GM10266 (cell line): ENCODE measurements around the gene DNAH5.

Source experiments
- DNase-seq: peaks from one replicate; pipeline ENCODE4 v3.0.0; 2012; ENCODE audit errors: extremely low spot score
- CTCF ChIP-seq: IDR thresholded peaks from 2 replicates; pipeline ENCODE4 v1.5.1; 2012; ENCODE audit warnings: mild to moderate bottlenecking, low read depth; ENCODE audit not compliant: control insufficient read depth, insufficient read depth; ENCODE audit errors: missing control alignments

Gene DNAH5

GRCh38 chr5:13739479-13739878 lies 205.0 kb downstream of the DNAH5 start:
- TF ChIP-seq CTCF: no peak
- no peak for DNase-seq

- no peak for TF ChIP-seq CTCF
Measured at GRCh38 chr5:13735691-13736090, 208.8 kb downstream of the DNAH5 start.

GRCh38 chr5:13731121-13731628 lies 213.3 kb downstream of the DNAH5 start:
- DNase-seq: no peak
- no peak for TF ChIP-seq CTCF

More at GRCh38 chr5:13735691-13736090, 208.8 kb downstream of the DNAH5 start:
- DNase-seq: no peak

GRCh38 chr5:13708906-13709305 lies 235.6 kb downstream of the DNAH5 start:
- TF ChIP-seq CTCF: no peak
- DNase-seq: no peak

- no peak for TF ChIP-seq CTCF
- DNase-seq: no peak
Measured at GRCh38 chr5:13708432-13708831, 236.1 kb downstream of the DNAH5 start.

GRCh38 chr5:13704396-13704795 lies 240.1 kb downstream of the DNAH5 start:
- no peak for TF ChIP-seq CTCF
- DNase-seq: no peak

GRCh38 chr5:13700626-13701025 lies 243.9 kb downstream of the DNAH5 start:
- no peak for DNase-seq
- TF ChIP-seq CTCF: no peak
